H9 (cell line): Measurements from ENCODE around the gene FANK1. TPM values are rescaled to one million over a fixed set of nuclear protein-coding genes. Genes with fewer than 3 reads are reported as not detected.

Source experiments
- DNase-seq: peaks from one replicate; pipeline ENCODE4 v3.0.0-alpha.2; 2017
- H2AFZ ChIP-seq: one replicate; pipeline ENCODE4 v1.6.1; 2013; ENCODE audit warnings: mild to moderate bottlenecking, low read length, control low read depth, moderate library complexity
- H2AK5ac ChIP-seq: 2 replicates; pipeline ENCODE4 v1.6.1; 2013; ENCODE audit warnings: low read length, control low read depth, mixed read lengths; ENCODE audit not compliant: insufficient read length
- H2BK120ac ChIP-seq: one replicate; pipeline ENCODE4 v1.6.1; 2013; ENCODE audit warnings: low read depth, mild to moderate bottlenecking, low read length, control low read depth, inconsistent platforms; ENCODE audit not compliant: poor library complexity, severe bottlenecking
- H2BK12ac ChIP-seq: 2 replicates; pipeline ENCODE4 v1.6.1; 2013; ENCODE audit warnings: low read length, control low read depth, mixed read lengths, low read depth; ENCODE audit not compliant: insufficient read length
- H2BK15ac ChIP-seq: 2 replicates; pipeline ENCODE4 v1.6.1; 2013; ENCODE audit warnings: low read depth, low read length, control low read depth
- H2BK20ac ChIP-seq: one replicate; pipeline ENCODE4 v1.6.1; 2013; ENCODE audit warnings: low read depth, mild to moderate bottlenecking, low read length, control low read depth, inconsistent platforms; ENCODE audit not compliant: poor library complexity, severe bottlenecking
- H2BK5ac ChIP-seq: 2 replicates; pipeline ENCODE4 v1.6.1; 2013; ENCODE audit warnings: low read length, control low read depth, mixed read lengths; ENCODE audit not compliant: insufficient read length
- H3K14ac ChIP-seq: 2 replicates; pipeline ENCODE4 v1.6.1; 2013; ENCODE audit warnings: low read length, control low read depth; ENCODE audit not compliant: insufficient read depth
- H3K18ac ChIP-seq: 2 replicates; pipeline ENCODE4 v1.6.1; 2013; ENCODE audit warnings: low read depth, mild to moderate bottlenecking, mixed read lengths, low read length, control low read depth; ENCODE audit not compliant: insufficient read length
- H3K23ac ChIP-seq: 2 replicates; pipeline ENCODE4 v1.6.1; 2013; ENCODE audit warnings: low read length, control low read depth, mixed read lengths, low read depth; ENCODE audit not compliant: insufficient read length
- H3K23me2 ChIP-seq: 2 replicates; pipeline ENCODE4 v1.6.1; 2013; ENCODE audit warnings: low read depth, mild to moderate bottlenecking, mixed read lengths, low read length, control low read depth; ENCODE audit not compliant: insufficient read length, poor library complexity, severe bottlenecking
- H3K27ac ChIP-seq: 2 replicates; pipeline ENCODE4 v1.5.1; 2013; ENCODE audit warnings: low read length, control low read depth, mixed read lengths, low read depth; ENCODE audit not compliant: insufficient read length
- H3K27me3 ChIP-seq: 2 replicates; pipeline ENCODE4 v1.6.1; 2013; ENCODE audit warnings: low read length, control low read depth, inconsistent platforms; ENCODE audit not compliant: insufficient read depth
- H3K4ac ChIP-seq: 2 replicates; pipeline ENCODE4 v1.6.1; 2013; ENCODE audit warnings: low read depth, mild to moderate bottlenecking, control low read depth, inconsistent platforms, low read length, moderate library complexity
- H3K4me1 ChIP-seq: 2 replicates; pipeline ENCODE4 v1.6.1; 2013; ENCODE audit warnings: low read length, control low read depth, inconsistent platforms; ENCODE audit not compliant: insufficient read depth
- H3K4me2 ChIP-seq: 2 replicates; pipeline ENCODE4 v1.6.1; 2013; ENCODE audit warnings: low read length, control low read depth, mixed read lengths; ENCODE audit not compliant: insufficient read length, insufficient read depth
- H3K56ac ChIP-seq: 2 replicates; pipeline ENCODE4 v1.6.1; 2013; ENCODE audit warnings: low read depth, mild to moderate bottlenecking, mixed read lengths, low read length, control low read depth; ENCODE audit not compliant: insufficient read length
- H3K79me1 ChIP-seq: 2 replicates; pipeline ENCODE4 v1.6.1; 2013; ENCODE audit warnings: low read depth, mild to moderate bottlenecking, moderate library complexity, low read length, control low read depth, inconsistent platforms; ENCODE audit not compliant: insufficient read depth, poor library complexity, severe bottlenecking
- H3K79me2 ChIP-seq: 2 replicates; pipeline ENCODE4 v1.6.1; 2013; ENCODE audit warnings: low read length, control low read depth, inconsistent platforms; ENCODE audit not compliant: insufficient read depth
- H3K9ac ChIP-seq: 2 replicates; pipeline ENCODE4 v1.6.1; 2013; ENCODE audit warnings: low read length, control low read depth, mixed read lengths; ENCODE audit not compliant: insufficient read length; ENCODE audit errors: extremely low read depth
- H3K9me3 ChIP-seq: one replicate; pipeline ENCODE4 v1.6.1; 2013; ENCODE audit warnings: low read depth, low read length, inconsistent platforms; ENCODE audit not compliant: control insufficient read depth
- H3T11ph ChIP-seq: one replicate; pipeline ENCODE4 v1.6.1; 2013; ENCODE audit warnings: mild to moderate bottlenecking, low read length, control low read depth, inconsistent platforms
- H4K20me1 ChIP-seq: one replicate; pipeline ENCODE4 v1.6.1; 2013; ENCODE audit not compliant: control insufficient read depth, insufficient read length, insufficient read depth
- H4K5ac ChIP-seq: 2 replicates; pipeline ENCODE4 v1.6.1; 2013; ENCODE audit warnings: low read depth, mild to moderate bottlenecking, mixed read lengths, low read length, control low read depth; ENCODE audit not compliant: insufficient read length
- H4K8ac ChIP-seq: replicated peaks from 2 replicates; pipeline ENCODE4 v1.6.1; 2013; ENCODE audit warnings: low read length, control low read depth, mixed read lengths, low read depth; ENCODE audit not compliant: insufficient read length
- H4K91ac ChIP-seq: 2 replicates; pipeline ENCODE4 v1.6.1; 2013; ENCODE audit warnings: low read depth, mild to moderate bottlenecking, moderate library complexity, mixed read lengths, low read length, control low read depth; ENCODE audit not compliant: insufficient read length
- H3K27ac Mint-ChIP-seq, 3 experiments: 2 replicates in 2 of 3; 3 replicates in 1 of 3; pipeline ENCODE4 v1.8.0; 2020 to 2021; ENCODE audit warnings: mixed read lengths in 3 of 3, mild to moderate bottlenecking in 1 of 3, moderate library complexity in 1 of 3
- H3K27me3 Mint-ChIP-seq: 2 replicates; pipeline ENCODE4 v1.8.0; 2021; ENCODE audit warnings: low read depth, mild to moderate bottlenecking, moderate library complexity, mixed read lengths
- H3K36me3 Mint-ChIP-seq, 3 experiments: 2 replicates in 2 of 3; 3 replicates in 1 of 3; pipeline ENCODE4 v1.8.0; 2020 to 2021; ENCODE audit warnings: low read depth in 3 of 3, mixed read lengths in 3 of 3; ENCODE audit not compliant: insufficient read depth in 1 of 3
- H3K4me1 Mint-ChIP-seq, 2 experiments: 2 replicates each; pipeline ENCODE4 v1.8.0; 2020; ENCODE audit warnings: mixed read lengths in 2 of 2
- H3K4me3 Mint-ChIP-seq, 2 experiments: 2 replicates in 1 of 2; 3 replicates in 1 of 2; pipeline ENCODE4 v1.8.0; 2020 to 2021; ENCODE audit warnings: mild to moderate bottlenecking in 2 of 2, mixed read lengths in 2 of 2, moderate library complexity in 1 of 2
- H3K9me3 Mint-ChIP-seq, 2 experiments: 2 replicates in 1 of 2; 3 replicates in 1 of 2; pipeline ENCODE4 v1.8.0; 2020; ENCODE audit warnings: mild to moderate bottlenecking in 2 of 2, mixed read lengths in 2 of 2, moderate library complexity in 1 of 2
- CTCF ChIP-seq: fragments of 200-600 bp; sonication (generic); conservative IDR thresholded peaks from 3 replicates; pipeline ENCODE4 v1.8.0; 2021; ENCODE audit warnings: antibody characterized with exemption, mild to moderate bottlenecking
- WGBS: extraction: QIAGEN DNeasy Blood & Tissue Kit; methylation state at CpG from one replicate; pipeline ENCODE4 v1.1.7; 2013; ENCODE audit warnings: missing lambda C conversion rate, low lambda C conversion rate, mixed read lengths; ENCODE audit not compliant: insufficient read length; ENCODE audit errors: extremely low coverage; 5-methylcytosine and 5-hydroxymethylcytosine counted together
- total RNA-seq: library from RNA; stranded (reverse); gene quantifications from 2 replicates; pipeline ENCODE4 v1.2.1, GENCODE V29; 2021

The FANK1 gene
- total RNA-seq, 1 experiment from 2014 or later: 0.68 TPM

GRCh38 chr10:125953778-125954385 lies 57.5 kb downstream of the FANK1 start:
- Histone ChIP-seq H3K4me1 (no peaks in the 10 kb centered on the region), H4K5ac (no peak overlapping the region), H4K20me1 (no peaks in the 10 kb centered on the region), H3K9ac (no peak overlapping the region), H3K27ac (no peak overlapping the region), H3K23me2 (peaks cover 2% of the 10 kb centered on the region), H3K27me3 (no peaks in the 10 kb centered on the region), H3T11ph (no peak overlapping the region), H2BK15ac (no peak overlapping the region), H2BK5ac (no peak overlapping the region), H3K9me3 (peaks cover 12% of the 10 kb centered on the region), H2BK20ac (no peak overlapping the region), H3K23ac (no peak overlapping the region), H2BK120ac (no peak overlapping the region), H3K56ac (no peak overlapping the region), H4K91ac (no peak overlapping the region), H2BK12ac (no peak overlapping the region), H3K14ac (no peak overlapping the region), H3K79me2 (no peaks in the 10 kb centered on the region), H4K8ac (no peak overlapping the region), H3K79me1 (no peaks in the 10 kb centered on the region), H3K4me2 (no peak overlapping the region), H2AK5ac (no peak overlapping the region), H3K4ac (no peak overlapping the region), H3K18ac (no peak overlapping the region), H2AFZ (no peak overlapping the region)
- no peaks in the 10 kb centered on the region for H3K27me3 Mint-ChIP-seq
- H3K4me3 Mint-ChIP-seq: no peak overlapping the region
- no CpG with 5 or more reads among the region's 9 CpGs for WGBS
- H3K4me1 Mint-ChIP-seq: no peaks in the 10 kb centered on the region
- TF ChIP-seq CTCF: no peak
- no peak for DNase-seq
- H3K36me3 Mint-ChIP-seq: peaks cover 10 to 24% (median 14%) of the 10 kb centered on the region in 3 experiments
- H3K9me3 Mint-ChIP-seq: peaks cover 34 to 46% of the 10 kb centered on the region in 2 experiments
- no peak overlapping the region for H3K27ac Mint-ChIP-seq
